Activated T-helper 1 cell treated with Interleukin-2 at 50 U/mL for 16 hours (primary cell): ENCODE data around the gene RSU1.
"Not testable (repeated sequence)": the region's sequence is repeated elsewhere in the genome, so short reads cannot be mapped to it uniquely, and the experiment has no call there.

ENCODE experiments used
- DNase-seq: peaks from one replicate; pipeline ENCODE4 v3.0.0-alpha.2; 2020; ENCODE audit warnings: low read depth

RSU1 gene

GRCh38 chr10:16817125-16818019 lies at the start of gene RSU1:
Gene RSU1, minus strand, starts transcription at chr10:16817424. Its CDS starts 343 bp downstream, at chr10:16817081.
- peak; percentile 99 for DNase-seq

GRCh38 chr10:16866541-16867275 lies 49.5 kb upstream of the RSU1 start:
- DNase-seq, result no peak

- no peak for DNase-seq
Measured at GRCh38 chr10:16865766-16866165, 48.5 kb upstream of the RSU1 start.

- DNase-seq, result no peak
Measured at GRCh38 chr10:16863766-16864165, 46.5 kb upstream of the RSU1 start.

GRCh38 chr10:16857419-16857818 lies 40.2 kb upstream of the RSU1 start:
- no peak for DNase-seq

- DNase-seq, result no peak
Measured at GRCh38 chr10:16856567-16856966, 39.3 kb upstream of the RSU1 start.

- no peak for DNase-seq
Measured at GRCh38 chr10:16856092-16856491, 38.9 kb upstream of the RSU1 start.

GRCh38 chr10:16854623-16855022 lies 37.4 kb upstream of the RSU1 start:
- DNase-seq, result no peak

- DNase-seq, result no peak
Measured at GRCh38 chr10:16853809-16854208, 36.6 kb upstream of the RSU1 start.

- no peak for DNase-seq
Measured at GRCh38 chr10:16853201-16853600, 36.0 kb upstream of the RSU1 start.

GRCh38 chr10:16852624-16853023 lies 35.4 kb upstream of the RSU1 start:
- DNase-seq, result no peak

- DNase-seq, result no peak
Measured at GRCh38 chr10:16848562-16849154, 31.4 kb upstream of the RSU1 start.

GRCh38 chr10:16847644-16848043 lies 30.4 kb upstream of the RSU1 start:
- no peak for DNase-seq

- DNase-seq, result no peak
Measured at GRCh38 chr10:16845248-16845647, 28.0 kb upstream of the RSU1 start.

GRCh38 chr10:16843252-16843870 lies 26.1 kb upstream of the RSU1 start:
- DNase-seq, result no peak

- DNase-seq, result no peak
Measured at GRCh38 chr10:16835228-16835627, 18.0 kb upstream of the RSU1 start.

- no peak for DNase-seq
Measured at GRCh38 chr10:16832351-16833080, 15.3 kb upstream of the RSU1 start.

GRCh38 chr10:16828701-16829175 lies 11.5 kb upstream of the RSU1 start:
- no peak for DNase-seq

- peak; percentile 16 for DNase-seq
Measured at GRCh38 chr10:16828114-16828568, 10.9 kb upstream of the RSU1 start.

GRCh38 chr10:16827474-16827873 lies 10.2 kb upstream of the RSU1 start:
- not testable (repeated sequence) for DNase-seq

- no peak for DNase-seq
Measured at GRCh38 chr10:16822726-16823360, 5.6 kb upstream of the RSU1 start.
